ENCODE data around the gene SEC63.

- TF ChIP-seq REST (IDR thresholded peaks at IDR 0.05; ENCODE audit: insufficient read depth in 1 of 2, low read depth in 2 of 2, low read length in 2 of 2) (no peak), FOXP2 (optimal IDR thresholded peaks at IDR 0.05; ENCODE audit: borderline replicate concordance, extremely low read depth, extremely low read length, insufficient read depth) (no peak), SIN3A (IDR thresholded peaks at IDR 0.05; ENCODE audit: borderline replicate concordance, insufficient read depth, low read length) (no peak), TAF1 (IDR thresholded peaks at IDR 0.05; ENCODE audit: borderline replicate concordance, insufficient read depth, low read length) (no peak)
These were observed 93.5 kb downstream of the SEC63 start for GRCh38 chr6:107864226-107865127.
